KMS-11 (cell line): ENCODE results near the gene PHLPP2.

Experiments
- H2AFZ ChIP-seq: fragments of 200-600 bp; sonication (generic); 2 replicates; pipeline ENCODE4 v1.6.1; 2016; ENCODE audit warnings: antibody characterized with exemption, mixed run types, low read depth
- H3K27ac ChIP-seq: fragments of 200-600 bp; sonication (generic); 2 replicates; pipeline ENCODE4 v1.6.1; 2016; ENCODE audit warnings: mild to moderate bottlenecking, mixed run types
- H3K27me3 ChIP-seq: fragments of 200-600 bp; sonication (generic); 2 replicates; pipeline ENCODE4 v1.6.1; 2017; ENCODE audit warnings: mild to moderate bottlenecking, low read depth, mixed run types, moderate library complexity; ENCODE audit not compliant: insufficient read depth
- H3K36me3 ChIP-seq: fragments of 200-600 bp; sonication (generic); 2 replicates; pipeline ENCODE4 v1.6.1; 2017; ENCODE audit warnings: mild to moderate bottlenecking, mixed run types; ENCODE audit not compliant: insufficient read depth
- H3K4me1 ChIP-seq: fragments of 200-600 bp; sonication (generic); 2 replicates; pipeline ENCODE4 v1.6.1; 2016; ENCODE audit warnings: mild to moderate bottlenecking, low read depth, mixed run types; ENCODE audit not compliant: poor library complexity, severe bottlenecking
- H3K4me2 ChIP-seq: fragments of 200-600 bp; sonication (generic); 2 replicates; pipeline ENCODE4 v1.7.0; 2016; ENCODE audit warnings: mild to moderate bottlenecking, mixed run types
- H3K4me3 ChIP-seq: fragments of 200-600 bp; sonication (generic); IDR thresholded peaks from 2 replicates; pipeline ENCODE4 v1.6.1; 2017; ENCODE audit warnings: low read depth, low read length, mixed read lengths; ENCODE audit not compliant: insufficient read depth
- H3K79me2 ChIP-seq: fragments of 200-600 bp; sonication (generic); 2 replicates; pipeline ENCODE4 v1.6.1; 2016; ENCODE audit warnings: low read depth, mixed run types; ENCODE audit not compliant: insufficient read depth
- H3K9ac ChIP-seq: fragments of 200-600 bp; sonication (generic); 2 replicates; pipeline ENCODE4 v1.6.1; 2016; ENCODE audit warnings: mild to moderate bottlenecking, mixed run types
- H4K20me1 ChIP-seq: fragments of 200-600 bp; sonication (generic); 2 replicates; pipeline ENCODE4 v1.6.1; 2016; ENCODE audit warnings: mild to moderate bottlenecking, mixed run types; ENCODE audit not compliant: insufficient read depth
- TF ChIP-seq, protein P1 (sequence below): fragments of 200-600 bp; sonication (generic); conservative IDR thresholded peaks from 2 replicates; pipeline ENCODE4 v1.6.1; 2017; ENCODE audit warnings: low read depth, mild to moderate bottlenecking, antibody characterized with exemption, low read length, moderate library complexity, mixed read lengths

PHLPP2 gene

DNA sequence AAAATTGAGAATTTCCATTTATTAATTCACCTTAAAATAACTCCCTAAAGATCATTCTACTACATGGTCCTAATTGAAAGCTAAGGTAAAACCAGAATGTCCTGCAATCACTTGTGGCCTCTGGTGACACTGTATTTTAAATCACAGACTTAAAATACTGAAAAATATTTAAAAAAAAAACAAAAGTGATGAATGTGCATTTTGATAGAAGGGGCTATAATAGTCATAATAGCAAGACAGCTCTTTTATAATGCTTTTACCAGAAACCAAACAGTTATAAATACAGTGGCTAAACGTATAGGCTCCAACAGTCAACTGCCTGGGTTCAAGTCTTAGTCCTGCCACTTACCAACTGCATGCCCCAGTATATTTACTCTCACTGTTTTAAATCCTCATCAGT, 21.2 kb downstream of the PHLPP2 start:
- TF ChIP-seq, protein P1, sequence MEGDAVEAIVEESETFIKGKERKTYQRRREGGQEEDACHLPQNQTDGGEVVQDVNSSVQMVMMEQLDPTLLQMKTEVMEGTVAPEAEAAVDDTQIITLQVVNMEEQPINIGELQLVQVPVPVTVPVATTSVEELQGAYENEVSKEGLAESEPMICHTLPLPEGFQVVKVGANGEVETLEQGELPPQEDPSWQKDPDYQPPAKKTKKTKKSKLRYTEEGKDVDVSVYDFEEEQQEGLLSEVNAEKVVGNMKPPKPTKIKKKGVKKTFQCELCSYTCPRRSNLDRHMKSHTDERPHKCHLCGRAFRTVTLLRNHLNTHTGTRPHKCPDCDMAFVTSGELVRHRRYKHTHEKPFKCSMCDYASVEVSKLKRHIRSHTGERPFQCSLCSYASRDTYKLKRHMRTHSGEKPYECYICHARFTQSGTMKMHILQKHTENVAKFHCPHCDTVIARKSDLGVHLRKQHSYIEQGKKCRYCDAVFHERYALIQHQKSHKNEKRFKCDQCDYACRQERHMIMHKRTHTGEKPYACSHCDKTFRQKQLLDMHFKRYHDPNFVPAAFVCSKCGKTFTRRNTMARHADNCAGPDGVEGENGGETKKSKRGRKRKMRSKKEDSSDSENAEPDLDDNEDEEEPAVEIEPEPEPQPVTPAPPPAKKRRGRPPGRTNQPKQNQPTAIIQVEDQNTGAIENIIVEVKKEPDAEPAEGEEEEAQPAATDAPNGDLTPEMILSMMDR: no peak
- H3K4me3 ChIP-seq: no peak overlapping the region
- H3K36me3 ChIP-seq: no peaks in the 10 kb centered on the region
- H3K4me1 ChIP-seq: no peaks in the 10 kb centered on the region
- H4K20me1 ChIP-seq: no peaks in the 10 kb centered on the region
- no peaks in the 10 kb centered on the region for H3K27me3 ChIP-seq
- no peaks in the 10 kb centered on the region for H3K79me2 ChIP-seq
- H3K9ac ChIP-seq: no peak overlapping the region
- no peak overlapping the region for H2AFZ ChIP-seq
- H3K27ac ChIP-seq: no peak overlapping the region
- H3K4me2 ChIP-seq: no peak overlapping the region

DNA sequence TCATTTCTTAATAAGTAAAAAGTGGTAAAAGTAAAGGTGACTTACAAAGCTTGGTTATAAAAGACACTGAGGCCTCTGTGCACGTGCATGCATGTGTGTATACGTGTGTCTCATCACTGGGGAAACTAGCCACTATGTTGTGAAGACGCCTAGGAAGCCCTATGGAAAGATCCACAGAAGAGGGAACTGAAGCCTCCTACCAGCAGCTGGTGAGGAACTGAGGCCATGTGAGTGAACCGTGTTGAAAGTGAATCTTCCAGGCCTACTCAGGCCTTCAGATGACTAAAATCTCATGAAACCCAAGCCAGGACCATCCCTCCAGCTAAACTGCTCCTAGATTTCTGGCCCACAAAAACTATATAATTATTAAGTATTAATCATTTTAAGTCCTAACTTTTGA, 23.7 kb downstream of the PHLPP2 start:
- Histone ChIP-seq H3K27ac (no peak overlapping the region), H3K27me3 (no peaks in the 10 kb centered on the region), H3K9ac (no peak overlapping the region), H3K79me2 (no peaks in the 10 kb centered on the region), H2AFZ (no peak overlapping the region), H4K20me1 (no peaks in the 10 kb centered on the region), H3K36me3 (no peaks in the 10 kb centered on the region), H3K4me2 (no peak overlapping the region), H3K4me1 (peaks cover 4% of the 10 kb centered on the region), H3K4me3 (no peak overlapping the region)
- TF ChIP-seq, protein P1: no peak

- Histone ChIP-seq H3K4me1 (peaks cover 11% of the 10 kb centered on the region), H3K79me2 (no peaks in the 10 kb centered on the region), H3K4me3 (no peak overlapping the region), H3K36me3 (no peaks in the 10 kb centered on the region), H3K27me3 (no peaks in the 10 kb centered on the region), H4K20me1 (no peaks in the 10 kb centered on the region), H3K4me2 (no peak overlapping the region), H3K27ac (no peak overlapping the region), H2AFZ (no peak overlapping the region), H3K9ac (no peak overlapping the region)
- TF ChIP-seq, protein P1: no peak
Measured at GRCh38 chr16:71698491-71698890, 26.0 kb downstream of the PHLPP2 start.

GRCh38 chr16:71693164-71693563, 31.3 kb downstream of the PHLPP2 start:
- TF ChIP-seq, protein P1: no peak
- H4K20me1 ChIP-seq: no peaks in the 10 kb centered on the region
- H3K27me3 ChIP-seq: no peaks in the 10 kb centered on the region
- no peaks in the 10 kb centered on the region for H3K79me2 ChIP-seq
- no peaks in the 10 kb centered on the region for H3K36me3 ChIP-seq
- no peak overlapping the region for H3K9ac ChIP-seq
- no peak overlapping the region for H2AFZ ChIP-seq
- H3K4me3 ChIP-seq: no peak overlapping the region
- no peak overlapping the region for H3K27ac ChIP-seq
- peaks cover 11% of the 10 kb centered on the region for H3K4me1 ChIP-seq
- no peak overlapping the region for H3K4me2 ChIP-seq
